ENCODE results near the gene INPP5D.
"Not testable (repeated sequence)": the region's sequence is repeated elsewhere in the genome, so short reads cannot be mapped to it uniquely, and the experiment has no call there.

INPP5D gene

DNA sequence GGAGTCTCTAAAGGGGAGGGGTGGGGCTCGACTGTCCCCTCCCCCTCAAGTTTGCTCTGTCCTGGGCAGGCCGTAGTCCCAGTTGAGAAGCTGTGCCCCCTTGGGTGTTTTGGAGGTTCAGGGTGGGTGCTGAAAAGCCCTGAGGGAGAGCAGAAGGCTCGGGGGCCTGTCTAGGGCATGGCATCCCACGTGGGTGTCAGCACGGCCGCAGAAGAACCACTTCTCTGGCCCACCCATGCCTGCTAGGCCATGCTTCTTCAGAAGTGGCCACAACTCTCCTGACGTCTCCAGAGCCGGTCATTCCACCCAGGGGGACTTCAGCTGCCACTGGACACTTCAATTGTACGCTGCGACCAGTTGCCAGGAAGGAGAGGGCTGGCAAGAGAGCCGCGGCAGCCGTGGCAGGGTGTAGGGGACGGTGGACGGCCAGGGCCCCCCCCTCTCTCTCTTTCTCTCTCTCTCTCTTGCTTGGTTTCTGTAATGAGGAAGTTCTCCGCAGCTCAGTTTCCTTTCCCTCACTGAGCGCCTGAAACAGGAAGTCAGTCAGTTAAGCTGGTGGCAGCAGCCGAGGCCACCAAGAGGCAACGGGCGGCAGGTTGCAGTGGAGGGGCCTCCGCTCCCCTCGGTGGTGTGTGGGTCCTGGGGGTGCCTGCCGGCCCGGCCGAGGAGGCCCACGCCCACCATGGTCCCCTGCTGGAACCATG, at the start of gene INPP5D:
TSS of gene INPP5D (plus strand) at position 546 of the 704 bp plus-strand sequence. CDS start at position 683, 137 bp downstream.
- no peak for DNase-seq

- DNase-seq, result no peak
These were observed 49.4 kb upstream of the INPP5D start for GRCh38 chr2:233010569-233011267.

DNA sequence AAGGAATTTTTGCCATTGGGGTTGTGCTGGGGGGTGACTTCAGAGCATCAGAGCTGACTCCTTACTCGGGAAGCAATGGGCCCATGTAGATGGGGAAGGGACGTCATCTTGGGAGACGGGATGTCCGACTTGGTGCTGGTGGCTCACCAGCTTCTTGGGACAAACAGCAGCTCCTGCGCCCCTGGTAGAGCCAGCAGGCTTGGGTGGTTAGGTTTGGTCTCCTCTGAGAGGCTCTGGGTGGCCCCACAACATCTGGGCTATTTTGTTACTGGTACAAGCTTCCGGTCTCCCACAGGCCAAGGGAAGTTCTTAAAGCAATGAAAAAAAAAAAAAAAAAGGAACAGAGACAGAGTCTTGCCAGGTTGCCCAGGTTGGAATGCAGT, 48.9 kb upstream of the INPP5D start:
- no peak for DNase-seq

DNA sequence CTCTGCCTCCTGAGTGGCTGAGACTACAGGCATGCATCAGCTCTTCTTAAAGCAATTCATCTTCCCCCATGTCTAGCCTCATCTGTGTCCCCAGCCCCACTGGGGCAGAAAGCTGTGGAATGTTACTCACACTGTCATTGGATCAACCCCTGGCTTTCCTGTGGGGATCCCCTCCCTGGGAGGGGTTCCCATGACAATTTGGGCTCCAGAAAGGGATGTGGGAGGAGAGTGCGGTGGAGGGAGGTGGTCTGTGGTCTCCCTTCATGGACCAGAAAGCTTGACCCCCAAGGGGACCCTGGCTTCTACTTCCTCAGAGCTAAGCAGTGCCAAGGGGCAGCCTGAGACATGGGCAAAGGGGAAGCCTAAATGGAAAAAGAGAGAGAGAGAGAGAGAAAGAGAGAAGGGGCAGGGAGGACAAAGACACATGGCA, 48.4 kb upstream of the INPP5D start:
- DNase-seq, result no peak

DNA sequence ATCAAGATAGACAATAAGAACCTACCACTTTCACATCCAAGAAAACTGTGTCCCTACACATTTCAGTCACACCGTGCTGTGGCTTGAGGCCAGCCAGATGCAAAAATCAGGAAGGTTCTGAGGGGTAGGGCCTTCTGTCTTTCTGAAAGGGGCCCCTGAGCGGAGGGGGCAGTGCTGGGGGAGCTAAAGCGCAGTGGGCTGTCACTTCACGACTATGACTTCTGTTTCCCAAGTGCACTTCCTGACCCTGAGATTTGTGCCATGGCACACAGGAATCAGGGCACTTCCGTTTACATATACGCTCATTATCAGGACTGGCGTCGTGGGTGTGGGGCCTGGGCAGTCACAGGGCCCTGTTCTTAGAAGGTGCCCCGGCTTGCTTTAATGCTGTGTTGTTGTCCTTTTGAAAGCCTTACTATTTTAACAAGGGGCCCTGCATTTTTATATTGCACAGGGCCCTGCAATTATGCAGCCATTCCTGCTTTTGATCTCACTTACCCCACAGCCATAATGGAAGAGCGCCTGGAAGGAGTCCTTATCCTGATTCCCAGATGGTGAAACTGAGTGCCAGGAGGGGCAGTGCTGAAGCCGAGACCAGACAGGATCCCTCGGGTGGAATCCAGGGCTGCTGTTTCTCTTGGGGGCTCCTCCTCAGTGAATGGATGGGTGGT, 47.7 kb upstream of the INPP5D start:
- DNase-seq, result no peak

- no peak for DNase-seq
These were observed 47.1 kb upstream of the INPP5D start, which contains the start of gene NGEF for GRCh38 chr2:233013027-233013461. NGEF (minus strand) TSS chr2:233013256; CDS start chr2:232974890, 38,366 bp downstream.

DNA sequence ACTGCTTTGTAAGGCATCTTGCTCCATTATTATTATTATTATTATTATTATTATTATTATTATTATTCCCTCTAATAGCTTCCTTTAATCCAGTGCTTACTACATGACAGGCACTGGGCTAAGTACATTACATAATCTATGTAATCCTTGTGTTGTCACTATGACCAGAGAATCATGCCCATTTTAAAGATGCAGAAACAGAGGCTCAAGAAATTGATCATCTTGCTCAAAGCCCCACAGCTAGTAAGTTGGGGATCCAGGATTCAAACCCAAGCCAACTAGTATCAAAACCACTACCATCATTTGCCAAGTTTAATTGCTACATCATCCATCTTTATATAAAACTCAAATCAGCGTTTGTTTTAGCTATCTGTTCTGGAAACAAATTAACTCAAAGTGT, 46.5 kb upstream of the INPP5D start:
- no peak for DNase-seq

DNA sequence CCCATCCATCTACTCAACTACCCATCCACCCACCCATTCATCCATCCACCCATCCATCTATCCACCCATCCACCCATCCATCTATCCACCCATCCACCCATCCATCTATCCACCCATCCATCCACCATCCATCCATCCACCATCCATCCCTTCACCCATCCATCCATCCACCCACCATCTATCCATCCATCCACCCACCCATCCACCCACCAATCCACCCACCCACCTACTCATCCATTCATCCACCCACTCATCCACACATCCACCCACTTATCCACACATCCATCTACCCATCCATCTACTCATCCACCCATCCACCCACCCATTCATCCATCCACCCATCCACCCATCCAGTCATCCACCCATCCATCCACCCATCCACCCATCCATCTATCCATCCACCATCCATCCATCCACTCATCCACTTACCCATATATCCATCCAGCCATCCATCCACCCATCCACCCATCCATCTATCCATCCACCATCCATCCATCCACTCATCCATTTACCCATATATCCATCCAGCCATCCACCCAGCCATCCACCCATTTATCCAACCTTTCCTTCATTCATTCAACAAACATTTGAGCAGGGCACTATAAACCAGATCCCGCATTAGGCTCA, 45.0 kb upstream of the INPP5D start:
- DNase-seq, result no peak

- no peak for DNase-seq
These were observed 42.2 kb upstream of the INPP5D start for GRCh38 chr2:233017947-233018346.

DNA sequence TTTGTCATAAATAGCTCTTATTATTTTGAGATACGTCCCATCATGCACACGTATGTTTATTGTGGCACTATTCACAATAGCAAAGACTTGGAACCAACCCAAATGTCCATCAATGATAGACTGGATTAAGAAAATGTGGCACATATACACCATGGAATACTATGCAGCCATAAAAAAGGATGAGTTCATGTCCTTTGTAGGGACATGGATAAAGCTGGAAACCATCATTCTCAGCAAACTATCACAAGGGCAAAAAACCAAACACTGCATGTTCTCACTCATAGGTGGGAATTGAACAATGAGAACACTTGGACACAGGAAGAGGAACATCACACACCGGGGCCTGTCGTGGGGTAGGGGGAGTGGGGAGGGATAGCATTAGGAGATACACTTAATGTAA, 40.5 kb upstream of the INPP5D start:
- DNase-seq, result not testable (repeated sequence)

DNA sequence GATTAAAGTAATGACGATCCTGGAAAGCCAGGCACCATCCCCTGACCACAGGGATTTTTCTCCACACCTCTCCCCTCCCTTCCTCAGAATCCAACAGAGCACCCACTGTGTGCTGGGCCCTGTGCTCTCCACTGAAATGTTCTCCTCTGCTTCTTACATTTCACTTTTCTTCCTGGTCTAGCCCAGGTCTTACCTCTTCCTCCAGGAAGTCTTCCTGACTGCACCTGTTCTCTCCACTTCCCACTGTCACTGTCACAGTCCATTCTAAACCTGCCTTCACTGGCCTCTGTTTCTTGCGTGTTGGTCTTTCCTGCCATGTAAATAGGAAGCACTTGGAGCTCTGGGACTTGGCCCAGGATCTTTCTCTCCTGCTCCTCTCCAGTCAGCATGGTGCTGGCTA, 39.7 kb upstream of the INPP5D start:
- DNase-seq, result no peak

DNA sequence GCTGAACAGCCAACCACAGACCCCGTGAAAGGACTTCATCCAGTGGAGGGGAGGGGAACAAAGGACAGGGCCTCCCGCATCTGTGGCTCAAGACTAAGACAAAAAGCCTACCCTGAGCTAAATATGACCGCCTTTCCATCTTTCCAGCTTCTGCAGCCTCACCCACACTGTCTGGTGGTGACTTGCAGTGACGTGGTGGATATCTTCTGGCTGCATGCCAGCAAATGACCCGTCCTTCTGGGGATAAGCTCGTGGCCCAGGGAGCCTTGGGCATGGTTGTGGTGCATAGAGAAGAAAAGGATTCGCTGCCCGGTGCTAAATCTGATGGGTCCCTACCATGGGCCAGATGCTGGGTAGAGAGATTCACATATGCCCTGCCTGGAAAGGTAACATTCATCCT, 38.4 kb upstream of the INPP5D start:
- DNase-seq, result no peak

- DNase-seq, result no peak
These were observed 37.6 kb upstream of the INPP5D start for GRCh38 chr2:233022561-233022960.

DNA sequence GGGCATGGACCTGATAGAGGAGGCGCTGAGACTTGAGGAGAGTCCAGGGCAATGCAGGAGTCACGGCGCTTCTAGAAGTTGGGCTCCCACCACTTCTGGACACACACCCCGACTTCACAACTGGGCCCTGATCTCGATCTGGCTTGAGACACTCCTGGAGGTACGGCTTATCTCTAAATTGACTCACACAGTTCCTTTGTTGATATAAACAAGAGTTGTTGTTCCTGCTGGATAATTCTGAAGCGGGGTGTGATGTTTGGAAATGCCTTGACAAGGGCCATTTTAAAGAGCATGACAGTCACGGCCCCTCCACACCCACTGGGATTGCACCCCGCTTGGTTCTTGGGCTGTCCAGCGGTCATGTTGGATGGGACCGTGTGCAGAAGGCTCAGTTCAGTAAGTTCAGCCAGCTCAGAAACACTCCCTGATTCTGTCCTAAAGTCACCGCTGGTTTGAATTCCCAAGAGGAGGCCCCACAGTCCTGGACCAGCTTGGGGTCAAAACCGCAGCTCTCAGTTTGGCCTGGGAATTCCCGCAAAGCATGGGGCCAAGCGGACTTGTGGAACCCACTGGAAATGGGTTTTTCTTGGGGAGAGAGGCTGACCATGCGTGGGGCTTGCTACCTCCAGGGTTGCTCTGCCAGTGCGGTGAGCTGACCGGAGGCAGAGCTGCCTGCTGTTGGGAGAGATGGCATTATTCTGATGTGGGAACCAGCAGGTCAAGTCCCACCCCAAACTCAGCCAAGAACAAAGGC, 37.0 kb upstream of the INPP5D start:
- no peak for DNase-seq

GRCh38 chr2:233023761-233024410, 36.3 kb upstream of the INPP5D start:
- DNase-seq, result no peak

- no peak for DNase-seq
These were observed 34.4 kb upstream of the INPP5D start for GRCh38 chr2:233025706-233026105.

DNA sequence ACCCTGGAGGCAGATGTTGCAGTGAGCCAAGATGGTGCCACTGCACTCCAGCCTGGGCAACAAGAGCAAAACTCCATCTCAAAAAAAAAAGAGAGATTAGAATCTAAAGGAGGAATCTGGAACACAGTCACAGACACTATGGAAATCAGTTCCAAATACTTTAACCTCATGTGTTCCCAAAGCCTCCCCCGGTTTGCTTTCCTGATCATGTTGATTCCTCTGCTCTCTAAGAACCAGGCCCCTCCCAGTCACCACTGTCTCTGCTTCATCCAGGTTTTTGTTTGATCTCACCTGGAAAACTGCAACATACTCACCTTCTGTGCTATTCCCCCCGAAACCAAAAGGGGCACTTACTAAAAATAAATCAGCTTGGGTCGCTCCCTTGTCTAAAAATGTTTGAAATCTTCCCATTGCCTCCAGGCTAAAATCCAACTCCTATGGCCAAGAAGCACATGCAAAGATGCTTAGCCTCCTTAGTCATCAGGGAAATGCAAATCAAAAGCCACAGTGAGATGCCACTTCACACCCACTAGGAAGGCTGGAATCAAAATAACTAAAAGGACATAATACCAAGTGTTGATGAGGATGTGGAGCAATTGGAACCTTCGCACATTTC, 33.8 kb upstream of the INPP5D start:
- no peak for DNase-seq

DNA sequence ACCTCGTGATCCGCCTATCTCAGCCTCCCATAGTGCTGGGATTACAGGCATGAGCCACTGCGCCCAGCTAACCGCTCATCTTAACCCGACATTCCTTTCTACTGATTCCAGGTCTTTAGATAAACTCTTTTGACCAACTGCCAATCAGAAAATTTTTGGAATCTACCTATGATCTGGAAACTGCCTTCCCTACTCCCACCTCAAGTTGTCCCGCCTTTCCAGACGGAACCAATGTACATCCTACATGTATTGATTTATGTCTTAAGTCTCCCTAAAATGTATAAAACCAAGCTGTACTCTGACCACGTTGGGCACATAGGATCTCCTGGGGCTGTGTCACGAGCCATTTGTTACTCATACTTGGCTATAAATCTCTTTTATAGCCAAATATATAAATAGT, 30.8 kb upstream of the INPP5D start:
- DNase-seq, result no peak

GRCh38 chr2:233031556-233032500, 28.3 kb upstream of the INPP5D start:
- DNase-seq, result no peak

DNA sequence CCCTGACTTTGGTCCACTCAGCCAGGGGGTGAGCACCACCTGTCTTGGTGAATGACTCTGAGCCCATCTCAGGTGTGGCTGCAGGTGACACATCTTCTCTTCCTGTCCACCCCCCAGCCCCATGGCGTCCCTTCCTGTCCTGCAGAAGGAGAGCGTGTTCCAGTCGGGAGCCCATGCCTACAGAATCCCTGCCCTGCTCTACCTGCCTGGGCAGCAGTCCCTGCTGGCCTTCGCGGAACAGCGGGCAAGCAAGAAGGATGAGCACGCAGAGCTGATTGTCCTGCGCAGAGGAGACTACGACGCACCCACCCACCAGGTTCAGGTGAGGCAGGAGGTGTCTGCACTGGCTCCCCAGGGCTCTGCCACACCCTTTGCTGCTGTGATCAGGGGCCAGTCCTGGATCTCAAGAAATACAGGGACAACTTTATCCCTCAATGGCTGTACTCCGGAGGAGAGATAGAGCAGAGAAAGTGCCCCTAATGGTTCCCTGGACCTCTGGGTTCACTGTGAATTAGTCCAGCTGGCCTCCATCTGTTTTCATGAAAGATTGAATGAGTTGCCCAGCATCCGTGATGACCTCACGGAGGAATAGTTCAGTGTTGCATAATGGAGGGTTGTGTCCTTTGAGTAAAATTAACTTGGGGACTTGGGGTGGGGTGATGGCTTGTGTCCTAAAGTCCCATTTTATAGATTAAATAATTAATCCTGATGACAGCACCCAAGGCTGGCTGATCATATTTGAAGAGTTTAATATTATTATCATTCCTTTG, 27.4 kb upstream of the INPP5D start, which contains the start of gene NEU2:
TSS of gene NEU2 (plus strand) at position 122 of the 770 bp plus-strand sequence. CDS start at position 122, 0 bp downstream.
- DNase-seq, result no peak

Data from NCI-H526 treated with DMSO at 0.1 percent for 48 hours (cell line).